K562 (cell line): ENCODE results near the gene SHFL. TPM values are rescaled to one million over a fixed set of nuclear protein-coding genes. Genes with fewer than 3 reads are reported as not detected.

Source experiments
- ATAC-seq: fragments of 200-7000 bp; cut with Tn5 transposase; 3 replicates; pipeline ENCODE4 v1.9.1; 2020; ENCODE audit warnings: moderate library complexity
- BruUV-seq: library from RNA; stranded (reverse); fragments of 400-500 nt; replicated peaks from 2 replicates; lab custom pipeline; 2021; lab: Mats Ljungman, UMichigan
- CTCF ChIA-PET: fragments of 300-600 bp; formaldehyde crosslinking; extraction: SDS; loops from one replicate; lab custom pipeline; 2021; ENCODE audit warnings: low intra/inter-chr PET ratio; lab: Yijun Ruan, JAX
- POLR2A ChIA-PET: fragments of 300-600, 350-650 bp; sonication (Branson Sonifier 250); formaldehyde crosslinking; extraction: SDS; loops from one replicate; lab custom pipeline; 2021; ENCODE audit warnings: antibody characterized with exemption, inconsistent platforms; lab: Yijun Ruan, JAX
- DNase-seq, 4 experiments: peaks; one replicate each; pipeline versions ENCODE4 v3.0.0 to v3.0.0-alpha.2; 2011 to 2018; ENCODE audit warnings: low spot score in 3 of 4, mixed read lengths in 3 of 4; ENCODE audit errors: extremely low read depth in 1 of 4
- FAIRE-seq: peaks from 2 replicates; lab custom pipeline; 2011; peaks lifted over from hg19 to GRCh38; lab: Jason Lieb, UNC
- H2AFZ ChIP-seq: 2 replicates; pipeline ENCODE4 v1.6.0; 2011; ENCODE audit warnings: low read depth, low read length, control low read depth, inconsistent platforms
- H3K27ac ChIP-seq: fragments of 200-600 bp; 3 replicates; pipeline ENCODE4 v1.8.0; 2011; ENCODE audit warnings: low read depth, mild to moderate bottlenecking, control low read depth, inconsistent platforms, low read length, moderate library complexity, mixed read lengths; ENCODE audit errors: extremely low read depth
- H3K27me3 ChIP-seq, 2 experiments: fragments of 300-600 bp in 1 of 2; 2 replicates in 1 of 2; 3 replicates in 1 of 2; pipeline versions ENCODE4 v1.6.0 to v1.8.0; 2011; ENCODE audit warnings: inconsistent platforms in 2 of 2, low read length in 2 of 2, mild to moderate bottlenecking in 1 of 2, mixed read lengths in 1 of 2, moderate library complexity in 1 of 2; ENCODE audit not compliant: control insufficient read depth in 2 of 2, insufficient read depth in 2 of 2
- H3K36me3 ChIP-seq: fragments of 300-600 bp; 3 replicates; pipeline ENCODE4 v1.8.0; 2011; ENCODE audit warnings: mild to moderate bottlenecking, low read length, inconsistent platforms; ENCODE audit not compliant: control insufficient read depth, insufficient read depth
- H3K4me1 ChIP-seq, 2 experiments: fragments of 200-600 bp in 1 of 2; replicated peaks in 1 of 2; 2 replicates in 1 of 2; 3 replicates in 1 of 2; pipeline versions ENCODE4 v1.5.1 to v1.8.0; 2011; ENCODE audit warnings: inconsistent platforms in 2 of 2, low read length in 2 of 2, mild to moderate bottlenecking in 1 of 2, mixed read lengths in 1 of 2, moderate library complexity in 1 of 2; ENCODE audit not compliant: control insufficient read depth in 2 of 2, insufficient read depth in 2 of 2
- H3K4me2 ChIP-seq: 2 replicates; pipeline ENCODE4 v1.6.1; 2011; ENCODE audit warnings: low read length, control low read depth, inconsistent platforms, mixed read lengths; ENCODE audit not compliant: insufficient read depth
- H3K4me3 ChIP-seq: fragments of 200-600 bp; sonication (generic), shearing (Covaris generic); 2 replicates; pipeline ENCODE4 v1.5.1; 2016; ENCODE audit warnings: control low read depth, inconsistent platforms
- H3K79me2 ChIP-seq: fragments of 200-600 bp; 3 replicates; pipeline ENCODE4 v1.8.0; 2011; ENCODE audit warnings: low read length, inconsistent platforms; ENCODE audit not compliant: control insufficient read depth, insufficient read depth
- H3K9ac ChIP-seq, 2 experiments: 2 replicates each; pipeline versions ENCODE4 v1.6.0 to v1.6.1; 2011; ENCODE audit warnings: low read depth in 2 of 2, low read length in 2 of 2, control low read depth in 1 of 2, inconsistent platforms in 1 of 2, mild to moderate bottlenecking in 1 of 2, mixed read lengths in 1 of 2; ENCODE audit not compliant: insufficient read depth in 1 of 2
- H3K9me1 ChIP-seq: one replicate; pipeline ENCODE4 v1.6.0; 2011; ENCODE audit warnings: inconsistent platforms, mild to moderate bottlenecking, low read length, moderate library complexity; ENCODE audit not compliant: control insufficient read depth, insufficient read depth
- H3K9me3 ChIP-seq: replicated peaks from 2 replicates; pipeline ENCODE4 v1.5.1; 2011; ENCODE audit warnings: low read depth, low read length, inconsistent platforms; ENCODE audit not compliant: control insufficient read depth, insufficient read depth
- H4K20me1 ChIP-seq: replicated peaks from 2 replicates; pipeline ENCODE4 v1.6.1; 2011; ENCODE audit warnings: low read length, inconsistent platforms, mixed read lengths; ENCODE audit not compliant: control insufficient read depth, insufficient read depth
- ASH1L ChIP-seq: fragments of 450-650 bp; IDR thresholded peaks from 2 replicates; pipeline ENCODE4 v1.6.1; 2018; ENCODE audit warnings: borderline replicate concordance, mild to moderate bottlenecking, low read depth; ENCODE audit not compliant: partially characterized antibody
- DPF2 ChIP-seq: fragments of 450-650 bp; IDR thresholded peaks from 2 replicates; pipeline ENCODE4 v1.6.1; 2016
- EP400 ChIP-seq: fragments of 450-650 bp; IDR thresholded peaks from 2 replicates; pipeline ENCODE4 v1.6.1; 2017; ENCODE audit warnings: antibody characterized with exemption, mild to moderate bottlenecking, moderate library complexity
- ESRRB ChIP-seq: fragments of 250-450 bp; sonication (Bioruptor Pico); IDR thresholded peaks from 2 replicates; pipeline ENCODE4 v1.5.0; 2020; ENCODE audit warnings: mild to moderate bottlenecking, moderate library complexity, borderline replicate concordance
- FOXO4 ChIP-seq: fragments of 450-650 bp; formaldehyde crosslinking; IDR thresholded peaks from 2 replicates; pipeline ENCODE4 v1.4.0; 2020; ENCODE audit warnings: mild to moderate bottlenecking, moderate library complexity
- GTF2B ChIP-seq: IDR thresholded peaks from 2 replicates; pipeline ENCODE4 v1.6.1; 2011; ENCODE audit not compliant: insufficient read length; ENCODE audit errors: extremely low read depth
- PHB2 ChIP-seq: fragments of 450-650 bp; IDR thresholded peaks from 2 replicates; pipeline ENCODE4 v1.6.1; 2017; ENCODE audit warnings: low read depth
- SNIP1 ChIP-seq: fragments of 450-650 bp; IDR thresholded peaks from 2 replicates; pipeline ENCODE4 v1.7.1; 2017; ENCODE audit warnings: low read depth, mild to moderate bottlenecking
- THRA ChIP-seq: fragments of 450-650 bp; IDR thresholded peaks from 2 replicates; pipeline ENCODE4 v1.6.1; 2017; ENCODE audit warnings: mild to moderate bottlenecking, moderate library complexity
- TRIM28 ChIP-seq: fragments of 450-650 bp; IDR thresholded peaks from 2 replicates; pipeline ENCODE4 v1.6.1; 2017
- U2AF2 ChIP-seq: fragments of 200-400 bp; formaldehyde crosslinking; optimal IDR thresholded peaks from 2 replicates; pipeline ENCODE3; 2017; ENCODE audit warnings: low read depth, mild to moderate bottlenecking, low read length
- ZFP1 ChIP-seq: fragments of 450-650 bp; formaldehyde crosslinking; IDR thresholded peaks from 2 replicates; pipeline ENCODE4 v1.4.0; 2020; ENCODE audit warnings: mild to moderate bottlenecking, mixed read lengths
- ZNF12 ChIP-seq: sonication (generic); formaldehyde crosslinking; IDR thresholded peaks from 2 replicates; pipeline ENCODE4 v1.4.0; 2020; ENCODE audit warnings: mild to moderate bottlenecking, missing genetic modification reagents
- ZNF311 ChIP-seq: fragments of 250-450 bp; sonication (Bioruptor Pico); IDR thresholded peaks from 2 replicates; pipeline ENCODE4 v1.4.0; 2020; ENCODE audit warnings: mild to moderate bottlenecking, moderate library complexity
- ZNF408 ChIP-seq: fragments of 250-450 bp; sonication (Bioruptor Pico); IDR thresholded peaks from 2 replicates; pipeline ENCODE4 v1.4.0; 2020; ENCODE audit warnings: low read depth, mild to moderate bottlenecking, moderate library complexity
- ZNF592 ChIP-seq: fragments of 450-650 bp; IDR thresholded peaks from 2 replicates; pipeline ENCODE4 v1.6.1; 2017; ENCODE audit warnings: antibody characterized with exemption, mild to moderate bottlenecking
- ZNF830 ChIP-seq: fragments of 250-450 bp; sonication (Bioruptor Pico); IDR thresholded peaks from 2 replicates; pipeline ENCODE4 v1.5.0; 2021; ENCODE audit warnings: mild to moderate bottlenecking
- WGBS: fragments of 100-300 bp; shearing (Covaris generic); methylation state at CpG from one replicate; pipeline ENCODE4 v1.1.6; 2016; ENCODE audit warnings: low coverage, mixed read lengths; ENCODE audit not compliant: insufficient coverage; ENCODE audit errors: missing lambda C conversion rate; 5-methylcytosine and 5-hydroxymethylcytosine counted together
- in situ Hi-C: fragments of 300-500 bp; cut with MboI; formaldehyde crosslinking; loops from 4 replicates; pipeline ENCODE4 v1.15.0; 2018; ENCODE audit warnings: inconsistent platforms, mixed read lengths
- intact Hi-C: fragments of 100-400 bp; cut with micrococcal nuclease; formaldehyde crosslinking; loops from 2 replicates; pipeline ENCODE4 v1.14.2; 2022
- polyA plus RNA-seq, 8 experiments: library from polyadenylated mRNA; depleted of rRNA in 4 of 8; stranded (reverse) in 5 of 8; unstranded in 3 of 8; fragments of >200 nt; fragmentation: Nextera tagmentation in 2 of 8; fragmentation: Illumina TruSeq in 1 of 8; extraction: Ambion mirVana in 2 of 8; extraction: Trizol in 1 of 8; gene quantifications; 2 replicates each; pipeline versions ENCODE4 v1.2.1 to v1.2.3, GENCODE V29; 2011 to 2014; ENCODE audit warnings: inconsistent platforms in 1 of 8, missing spikeins in 1 of 8
- total RNA-seq, 7 experiments: library from RNA; depleted of rRNA in 6 of 7; stranded (reverse); fragments of >200 nt in 6 of 7; fragmentation: Illumina TruSeq in 2 of 7; extraction: Trizol in 2 of 7; gene quantifications; 2 replicates each; pipeline versions ENCODE4 v1.2.1 to v1.2.3, GENCODE V29; 2011 to 2021; ENCODE audit warnings: low replicate concordance in 1 of 7

SHFL gene
- total and polyA plus RNA-seq, 9 of the 15 experiments (the other 6 are each of a cell fraction or from before 2014, with no cell fraction given), result 1.5 to 25.7 (median 13.0) TPM

- H3K9me1 ChIP-seq, result no peaks in the 10 kb centered on the region
- TSS peak; percentile 86 for BruUV-seq
- peak overlapping the region; percentile 79 for H3K27ac ChIP-seq
- ChIA-PET POLR2A (interaction anchor here (0.6 to 2.8 kb wide), 11 partner anchors 10 to 299 kb away, joined by 3 to 19 read pairs (median 5); partner anchors contain the start of genes P2RY11 and PPAN), CTCF (no interaction called here)
- peaks cover 24 to 39% of the 10 kb centered on the region in 2 experiments for H3K4me1 ChIP-seq
- H2AFZ ChIP-seq, result peak overlapping the region; percentile 96
- H3K27me3 ChIP-seq, result no peaks in the 10 kb centered on the region
- H3K4me3 ChIP-seq, result peak overlapping the region; percentile 38
- peak overlapping the region; percentile 80 for H3K4me2 ChIP-seq
- FAIRE-seq (no peak), DNase-seq (peak in 1 of 4 experiments; percentile 44), ATAC-seq (peak; percentile 3; the same call in 1 of the 3 replicates)
- no peaks in the 10 kb centered on the region for H3K36me3 ChIP-seq
- peak overlapping the region; percentile 76 to 96 for H3K9ac ChIP-seq
- intact Hi-C loops, result no loop called here
- no peaks in the 10 kb centered on the region for H3K9me3 ChIP-seq
- no peaks in the 10 kb centered on the region for H4K20me1 ChIP-seq
- H3K79me2 ChIP-seq, result no peaks in the 10 kb centered on the region
- in situ Hi-C loops, result no loop called here
- WGBS, result 10% methylated on average over 15 of the region's 26 CpGs
- TF ChIP-seq ZNF408 (no peak), GTF2B (no peak), PHB2 (no peak), ZNF311 (CRISPR knock-in tag) (0 out of 2 replicates have a peak, but pooled peaks have one; percentile 19), U2AF2 (no peak), THRA (no peak), ASH1L (no peak), DPF2 (no peak), ZNF830 (no peak), SNIP1 (no peak), ZNF592 (peak; percentile 4; the same call in 1 of the 2 replicates), ZFP1 (CRISPR knock-in tag) (no peak), EP400 (no peak), TRIM28 (no peak), ESRRB (no peak), FOXO4 (CRISPR knock-in tag) (no peak), ZNF12 (CRISPR knock-in tag) (0 out of 2 replicates have a peak, but pooled peaks have one; percentile 22)
Observed at GRCh38 chr19:10096615-10096963, 10.5 kb downstream of the SHFL start.
